ENCODE data around the gene METAP1.
"Not testable (repeated sequence)": the region's sequence is repeated elsewhere in the genome, so short reads cannot be mapped to it uniquely, and the experiment has no call there.

Gene METAP1

GRCh38 chr4:99099311-99099710, 103.8 kb downstream of the METAP1 start:
- DNase-seq (ENCODE audit: low read depth), result no peak

GRCh38 chr4:99099814-99100213, 104.3 kb downstream of the METAP1 start:
- DNase-seq (ENCODE audit: low read depth), result not testable (repeated sequence)

GRCh38 chr4:99100876-99101275, 105.4 kb downstream of the METAP1 start:
- DNase-seq (ENCODE audit: low read depth), result no peak

- DNase-seq (ENCODE audit: low read depth), result no peak
Observed at GRCh38 chr4:99102634-99103033, 107.1 kb downstream of the METAP1 start.

- no peak for DNase-seq (ENCODE audit: low read depth)
Observed at GRCh38 chr4:99103166-99103565, 107.6 kb downstream of the METAP1 start.

- no peak for DNase-seq (ENCODE audit: low read depth)
Observed at GRCh38 chr4:99104153-99104552, 108.6 kb downstream of the METAP1 start.

- DNase-seq (ENCODE audit: low read depth), result not testable (repeated sequence)
Observed at GRCh38 chr4:99109286-99109685, 113.8 kb downstream of the METAP1 start.

Data from activated T-cell treated with anti-CD3 and anti-CD28 coated beads for 48 hours (primary cell).